Measurements from ENCODE around the gene RAB44.

RAB44 gene

DNA sequence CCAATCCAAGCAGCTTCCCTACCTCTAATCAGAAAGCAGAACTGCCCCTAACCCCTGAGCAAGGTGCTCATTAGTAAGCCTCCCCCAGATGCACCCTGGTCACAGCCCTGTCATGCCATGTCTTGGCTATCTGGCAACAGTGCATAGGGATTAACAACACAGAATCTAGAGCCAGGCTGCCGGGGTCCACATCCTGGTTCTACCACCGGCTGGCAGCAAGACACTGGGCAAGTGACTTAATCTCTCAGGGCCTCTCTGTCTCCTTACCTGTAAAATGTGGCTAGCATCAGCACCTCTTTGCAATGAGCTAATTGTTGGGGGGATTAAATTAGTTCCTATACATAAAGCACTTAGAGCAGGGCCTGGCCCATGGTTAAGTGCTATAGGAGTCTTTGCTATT, 73.5 kb downstream of the RAB44 start:
- DNase-seq (no peak), ATAC-seq (no peak)

DNA sequence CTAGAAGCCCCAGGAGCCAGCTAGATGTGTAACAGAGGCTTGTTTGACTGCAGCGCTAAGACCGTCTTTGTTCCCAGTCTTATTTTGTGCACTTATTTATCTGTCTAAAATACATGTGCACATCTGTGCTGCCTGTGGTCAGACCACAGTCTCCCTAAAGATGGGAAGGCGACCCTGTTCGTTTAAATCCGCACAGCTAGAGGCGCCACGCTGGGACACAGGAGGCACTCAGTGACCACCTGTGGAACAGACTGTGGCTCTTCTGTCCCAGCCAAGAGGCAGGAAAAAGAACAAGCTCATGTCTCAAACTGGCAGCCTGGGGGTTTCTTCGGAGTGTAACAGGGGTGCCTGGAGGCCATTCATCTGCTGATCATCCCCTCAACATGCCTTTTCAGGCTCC, 74.8 kb downstream of the RAB44 start:
- ATAC-seq (no peak), DNase-seq (no peak)

DNA sequence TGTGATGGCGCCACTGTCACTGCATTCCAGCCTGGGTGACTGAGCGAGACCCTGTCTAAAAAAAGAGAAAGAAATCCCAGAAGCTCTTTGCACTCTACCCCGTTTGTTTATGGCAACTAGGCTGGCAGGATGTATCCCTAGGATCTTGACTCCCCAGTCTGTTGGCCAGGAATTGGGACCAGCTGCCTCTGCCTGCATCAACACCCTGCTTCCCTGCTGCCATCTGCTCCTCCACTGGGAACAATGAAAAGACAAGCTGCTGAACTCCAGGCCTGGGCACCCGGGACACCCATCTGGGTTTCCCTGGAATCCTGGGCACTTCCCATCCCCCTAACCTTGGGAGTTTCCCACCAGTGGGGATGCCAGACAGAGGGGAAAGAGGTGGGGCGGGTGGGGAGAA, 76.7 kb downstream of the RAB44 start:
- no peak for ATAC-seq

DNA sequence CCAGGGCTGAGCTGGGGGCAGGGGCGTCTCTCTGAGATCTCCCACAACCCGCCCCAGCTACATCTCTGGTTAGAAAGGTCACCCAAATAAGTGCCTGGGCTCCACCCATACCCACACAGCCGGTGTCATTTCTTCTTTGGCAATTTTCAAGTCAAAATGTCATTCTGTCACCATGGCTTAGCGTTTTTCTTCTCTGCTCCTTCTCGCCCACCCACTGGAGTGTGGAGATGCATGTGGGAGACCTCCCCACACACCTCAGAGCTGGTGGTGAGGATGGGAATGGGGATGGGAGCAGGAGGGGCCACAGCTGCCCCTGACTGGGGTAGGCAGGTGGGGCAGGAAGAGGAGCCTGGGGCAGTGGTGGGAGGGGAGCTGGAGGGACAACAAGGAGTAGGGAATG, 78.5 kb downstream of the RAB44 start:
- no peak for ATAC-seq

More for the DNA sequence above, 76.7 kb downstream of the RAB44 start:
- no peak for DNase-seq

DNA sequence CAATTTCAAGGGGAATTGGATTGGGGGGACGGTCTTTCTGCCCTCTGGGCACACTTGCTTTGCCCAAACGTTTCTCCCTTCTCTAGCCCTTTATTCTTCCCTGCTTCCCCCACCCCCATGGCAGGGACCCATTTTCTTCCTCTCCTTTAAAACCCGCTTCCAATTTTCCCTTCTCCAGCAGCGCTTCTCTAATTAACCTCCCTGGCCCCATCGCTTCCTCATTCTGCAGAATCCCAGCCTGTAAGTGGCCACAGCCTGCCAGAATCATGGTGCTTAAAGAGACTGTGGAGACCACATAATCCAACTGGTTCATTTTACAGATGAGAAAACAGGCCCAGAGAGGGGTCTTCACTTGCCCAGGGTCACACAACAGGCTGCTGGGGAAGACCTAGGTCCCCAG, 80.2 kb downstream of the RAB44 start:
- ATAC-seq (no peak), DNase-seq (no peak)

More for the DNA sequence above, 78.5 kb downstream of the RAB44 start:
- DNase-seq = no peak

DNA sequence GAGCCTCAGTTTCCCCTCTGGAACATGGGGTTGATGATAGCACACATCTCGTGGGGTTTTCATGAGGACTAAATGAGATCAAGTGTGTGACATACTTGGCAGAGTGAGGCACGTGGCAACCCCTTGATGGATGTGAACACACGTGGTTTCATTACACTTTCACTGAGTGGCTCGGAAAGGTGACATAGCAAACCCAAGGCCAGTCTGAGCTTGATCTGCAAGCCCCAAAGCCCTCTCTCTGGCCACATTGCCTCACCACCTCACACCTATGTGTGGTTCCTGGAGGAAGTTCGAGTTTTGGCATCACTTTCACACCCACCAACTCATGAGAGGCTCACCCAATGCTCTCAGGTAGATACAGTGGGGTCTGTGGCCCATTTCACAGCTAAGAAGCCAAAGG, 81.6 kb downstream of the RAB44 start:
- no peak for ATAC-seq
- DNase-seq = no peak

DNA sequence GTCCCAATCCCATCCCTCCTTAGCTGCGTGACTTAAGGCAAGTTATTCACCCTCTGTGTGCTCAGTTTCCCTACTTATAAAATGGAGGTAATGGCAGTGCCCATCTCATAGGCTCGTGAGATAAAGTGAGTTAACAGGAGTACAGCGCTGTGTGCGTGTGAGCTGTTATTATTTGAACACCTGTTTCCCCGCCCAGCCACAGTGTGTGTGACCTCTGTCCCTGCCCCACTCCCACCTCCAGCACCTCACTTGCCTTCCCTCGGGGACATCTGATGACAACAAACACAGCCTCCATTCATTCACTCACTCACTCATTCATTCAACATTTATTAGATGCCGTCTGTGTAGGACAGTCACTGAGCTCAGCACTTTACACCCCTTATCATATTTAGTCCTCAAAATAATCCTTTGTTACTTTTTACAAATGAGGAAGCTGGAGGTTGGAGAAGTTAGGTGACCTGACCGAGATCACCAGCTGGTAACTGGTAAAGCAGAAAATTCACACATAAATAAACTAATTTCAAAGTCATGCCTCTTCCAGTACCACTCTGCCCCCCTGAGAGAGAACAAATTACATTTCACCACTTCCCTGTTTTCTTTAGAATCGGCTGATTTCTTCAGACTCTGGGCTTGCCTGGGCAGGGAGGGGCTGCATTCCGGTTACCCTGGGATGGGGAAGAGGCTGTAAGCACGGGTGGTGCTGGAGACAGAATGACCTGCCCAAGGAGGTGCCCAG, 83.0 kb downstream of the RAB44 start:
- ATAC-seq (no peak), DNase-seq (no peak)

DNA sequence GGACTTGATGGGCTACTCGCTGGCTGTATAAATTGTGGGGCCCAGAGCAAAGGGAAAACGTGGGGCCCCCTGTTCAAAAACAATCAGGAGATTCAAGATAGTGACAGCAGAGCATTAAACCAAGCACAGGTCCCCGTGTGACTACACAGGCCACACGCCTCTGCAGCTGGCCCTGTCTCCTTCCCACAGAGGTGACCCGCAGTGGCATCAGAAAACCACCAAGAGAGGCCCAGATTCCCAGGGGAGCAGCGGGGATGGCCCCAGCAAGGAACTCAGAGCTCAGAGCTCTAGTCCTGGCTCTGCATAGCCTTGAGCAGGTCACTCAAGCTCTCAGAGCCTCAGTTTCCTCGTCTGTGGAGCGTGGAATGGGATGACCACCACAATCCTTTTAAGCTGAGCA, 84.0 kb downstream of the RAB44 start:
- ATAC-seq (no peak), DNase-seq (no peak)
